Type B pancreatic cell (in vitro differentiated cells): Measurements from ENCODE around the gene TMEM235. TPM values are rescaled to one million over a fixed set of nuclear protein-coding genes. Genes with fewer than 3 reads are reported as not detected.

ENCODE experiments used
- DNase-seq: peaks from one replicate; pipeline ENCODE4 v3.0.0; 2021; ENCODE audit warnings: mixed read lengths; ENCODE audit not compliant: unreplicated experiment; ENCODE audit errors: extremely low spot score
- H3K27ac Mint-ChIP-seq: 2 replicates; pipeline ENCODE4 v1.8.0; 2021; ENCODE audit warnings: mild to moderate bottlenecking, mixed read lengths
- H3K27me3 Mint-ChIP-seq: 2 replicates; pipeline ENCODE4 v1.8.0; 2021; ENCODE audit warnings: mixed read lengths
- H3K36me3 Mint-ChIP-seq: 2 replicates; pipeline ENCODE4 v1.8.0; 2021; ENCODE audit warnings: mixed read lengths
- H3K4me1 Mint-ChIP-seq: one replicate; pipeline ENCODE4 v1.8.0; 2021; ENCODE audit warnings: mixed read lengths; ENCODE audit not compliant: unreplicated experiment
- H3K4me3 Mint-ChIP-seq: 2 replicates; pipeline ENCODE4 v1.8.0; 2021; ENCODE audit warnings: mild to moderate bottlenecking, mixed read lengths
- H3K9me3 Mint-ChIP-seq: 2 replicates; pipeline ENCODE4 v1.8.0; 2021; ENCODE audit warnings: mixed read lengths
- CTCF ChIP-seq: fragments of 200-600 bp; sonication (generic); conservative IDR thresholded peaks from 2 replicates; pipeline ENCODE4 v1.5.0; 2021; ENCODE audit warnings: antibody characterized with exemption, mild to moderate bottlenecking
- total RNA-seq: library from RNA; stranded (reverse); gene quantifications from 2 replicates; pipeline ENCODE4 v1.2.1, GENCODE V29; 2021; ENCODE audit warnings: low replicate concordance

The TMEM235 gene
- total RNA-seq, 1 donor from 2014 or later, result 0.43 TPM

DNA sequence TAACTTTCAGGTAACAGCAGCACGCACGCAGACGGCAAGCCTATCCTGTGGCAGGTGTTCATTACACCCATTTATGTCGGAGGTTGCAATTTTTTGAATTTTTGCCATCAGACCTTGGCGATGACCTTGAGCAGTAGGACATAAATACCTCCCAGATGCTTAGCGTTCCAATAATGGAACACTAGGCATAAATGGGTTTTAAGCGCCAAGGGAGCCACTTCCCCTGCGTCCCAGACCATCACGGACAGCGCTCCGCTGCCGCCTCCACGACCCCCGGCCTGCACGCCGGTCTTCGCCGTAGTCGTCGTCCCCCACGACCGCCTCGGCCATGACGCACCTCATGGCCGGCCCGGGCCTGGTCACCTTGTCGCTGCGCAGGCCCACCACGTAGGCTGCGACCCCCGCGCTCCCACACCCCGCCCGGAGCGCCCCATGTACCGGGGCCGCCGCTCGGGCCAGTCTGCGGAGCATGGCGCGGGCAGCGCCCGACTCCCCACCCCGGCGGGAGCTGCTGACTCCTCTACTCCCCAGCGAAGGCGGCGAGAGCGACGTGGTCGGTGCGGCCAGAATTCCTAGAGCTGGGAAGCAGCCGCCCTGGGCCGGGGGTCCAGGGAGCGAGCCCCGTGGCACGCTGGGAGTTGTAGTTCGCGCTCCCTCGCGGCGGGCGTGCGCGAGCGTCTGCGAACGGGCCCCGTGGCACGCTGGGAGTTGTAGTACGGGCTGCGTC, 22.7 kb downstream of the TMEM235 start:
- H3K9me3 Mint-ChIP-seq, result no peaks in the 10 kb centered on the region
- TF ChIP-seq CTCF, result no peak
- no peaks in the 10 kb centered on the region for H3K27me3 Mint-ChIP-seq
- H3K27ac Mint-ChIP-seq, result peak overlapping the region; percentile 53
- peak overlapping the region; percentile 86 for H3K4me3 Mint-ChIP-seq
- H3K4me1 Mint-ChIP-seq, result peaks cover 18% of the 10 kb centered on the region
- DNase-seq, result peak; percentile 94
- no peaks in the 10 kb centered on the region for H3K36me3 Mint-ChIP-seq

GRCh38 chr17:78255029-78255656, 23.7 kb downstream of the TMEM235 start:
- Mint-ChIP-seq H3K36me3 (no peaks in the 10 kb centered on the region), H3K4me1 (peaks cover 18% of the 10 kb centered on the region), H3K27ac (no peak overlapping the region), H3K27me3 (no peaks in the 10 kb centered on the region), H3K9me3 (no peaks in the 10 kb centered on the region), H3K4me3 (peak overlapping the region; percentile 74)
- DNase-seq, result no peak
- no peak for TF ChIP-seq CTCF

DNA sequence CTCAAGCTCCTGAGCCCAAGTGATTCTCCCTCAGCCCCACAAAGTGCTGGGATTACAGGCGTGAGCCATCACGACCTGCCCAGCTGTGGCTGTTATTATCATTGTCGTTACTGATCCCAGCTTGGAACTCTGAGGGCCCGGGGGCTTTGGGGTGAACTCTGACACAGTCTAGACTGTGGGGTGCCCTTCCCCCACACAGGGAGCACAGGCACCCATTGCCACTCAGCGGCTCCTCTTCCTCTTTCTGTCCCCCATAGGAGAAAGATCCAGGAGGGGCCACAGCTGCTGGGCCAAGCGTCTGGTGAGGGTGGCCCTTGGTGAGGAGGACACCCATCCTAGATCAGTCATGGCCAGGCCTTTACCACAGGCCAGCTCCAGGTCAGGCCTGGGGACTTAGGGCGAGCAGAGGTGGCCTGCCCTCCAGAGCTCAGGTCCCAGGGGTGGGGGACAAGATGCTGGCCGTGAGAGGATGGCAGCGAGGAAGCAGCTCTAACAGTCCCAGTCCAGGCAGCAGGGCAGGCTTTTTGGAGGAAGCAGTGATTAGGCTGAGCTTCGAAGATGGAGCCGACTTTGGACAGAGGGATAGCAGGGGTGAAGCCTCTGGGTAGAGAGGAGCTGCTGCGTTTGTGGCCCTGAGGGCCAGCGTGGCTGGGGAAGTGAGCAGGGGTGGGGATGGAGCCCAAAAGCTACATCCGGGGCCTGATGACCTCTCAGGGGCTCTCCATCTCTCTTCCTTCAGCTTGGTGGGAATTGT, 24.7 kb downstream of the TMEM235 start:
- Mint-ChIP-seq H3K27me3 (no peaks in the 10 kb centered on the region), H3K4me3 (peak overlapping the region; percentile 74), H3K4me1 (peaks cover 18% of the 10 kb centered on the region), H3K36me3 (no peaks in the 10 kb centered on the region), H3K27ac (no peak overlapping the region), H3K9me3 (no peaks in the 10 kb centered on the region)
- TF ChIP-seq CTCF, result no peak
- DNase-seq, result no peak

- no peaks in the 10 kb centered on the region for H3K27me3 Mint-ChIP-seq
- H3K4me1 Mint-ChIP-seq, result peaks cover 18% of the 10 kb centered on the region
- no peaks in the 10 kb centered on the region for H3K36me3 Mint-ChIP-seq
- H3K9me3 Mint-ChIP-seq, result no peaks in the 10 kb centered on the region
- H3K27ac Mint-ChIP-seq, result no peak overlapping the region
- DNase-seq, result no peak
- H3K4me3 Mint-ChIP-seq, result peak overlapping the region; percentile 28
- TF ChIP-seq CTCF, result no peak
Measured at GRCh38 chr17:78256707-78257591, 25.5 kb downstream of the TMEM235 start.

GRCh38 chr17:78257810-78258322, 26.4 kb downstream of the TMEM235 start:
- Mint-ChIP-seq H3K27ac (peak overlapping the region; percentile 63), H3K9me3 (no peaks in the 10 kb centered on the region), H3K27me3 (no peaks in the 10 kb centered on the region), H3K36me3 (no peaks in the 10 kb centered on the region), H3K4me1 (peaks cover 18% of the 10 kb centered on the region), H3K4me3 (peak overlapping the region; percentile 78)
- DNase-seq, result no peak
- no peak for TF ChIP-seq CTCF
